Natural killer cell (primary cell): Measurements from ENCODE around the gene RNF144B. TPM values are rescaled to one million over a fixed set of nuclear protein-coding genes. Genes with fewer than 3 reads are reported as not detected.

Experiments used
- ATAC-seq, 3 donors: fragments of 150-1000 bp in 2 of 3; fragments of 200-7000 bp in 1 of 3; cut with Tn5 transposase; 1 replicate in 1 of 3; 2 replicates in 2 of 3; pipeline ENCODE4 v1.10.0; 2021; ENCODE audit warnings: mild to moderate bottlenecking in 2 of 3, moderate library complexity in 2 of 3
- DNase-seq, 2 donors: peaks; one replicate each; pipeline versions ENCODE4 v3.0.0 to v3.0.0-alpha.2; 2013 to 2021; ENCODE audit warnings: mixed read lengths in 1 of 2
- H3K27ac ChIP-seq: one replicate; pipeline ENCODE4 v1.5.1; 2013; ENCODE audit warnings: mild to moderate bottlenecking, low read length
- H3K27me3 ChIP-seq: one replicate; pipeline ENCODE4 v1.6.1; 2013; ENCODE audit warnings: low read length; ENCODE audit not compliant: control insufficient read depth, insufficient read depth
- H3K36me3 ChIP-seq: one replicate; pipeline ENCODE4 v1.6.1; 2013; ENCODE audit warnings: low read length; ENCODE audit not compliant: control insufficient read depth, insufficient read depth
- H3K4me1 ChIP-seq: one replicate; pipeline ENCODE4 v1.6.1; 2013; ENCODE audit warnings: low read length; ENCODE audit not compliant: control insufficient read depth, insufficient read depth
- H3K4me3 ChIP-seq: one replicate; pipeline ENCODE4 v1.5.1; 2013; ENCODE audit warnings: low read length
- H3K9me3 ChIP-seq: one replicate; pipeline ENCODE4 v1.6.1; 2013; ENCODE audit warnings: low read length; ENCODE audit not compliant: control insufficient read depth, insufficient read depth
- H3K27ac Mint-ChIP-seq, 2 donors: one replicate each; pipeline ENCODE4 v1.8.0; 2022; ENCODE audit warnings: mild to moderate bottlenecking in 2 of 2, mixed read lengths in 2 of 2, moderate library complexity in 1 of 2
- H3K27me3 Mint-ChIP-seq, 2 donors: one replicate each; pipeline ENCODE4 v1.8.0; 2022; ENCODE audit warnings: low read depth in 2 of 2, mixed read lengths in 2 of 2
- H3K36me3 Mint-ChIP-seq: one replicate; pipeline ENCODE4 v1.8.0; 2022; ENCODE audit warnings: mixed read lengths
- H3K4me1 Mint-ChIP-seq, 2 donors: one replicate each; pipeline ENCODE4 v1.8.0; 2022; ENCODE audit warnings: mixed read lengths in 2 of 2
- H3K4me3 Mint-ChIP-seq: one replicate; pipeline ENCODE4 v1.8.0; 2022; ENCODE audit warnings: mild to moderate bottlenecking, moderate library complexity, mixed read lengths
- H3K9me3 Mint-ChIP-seq, 2 donors: one replicate each; pipeline ENCODE4 v1.8.0; 2022; ENCODE audit warnings: mixed read lengths in 2 of 2
- WGBS: methylation state at CpG from one replicate; pipeline ENCODE4 v1.1.7; 2013; ENCODE audit warnings: missing lambda C conversion rate; ENCODE audit not compliant: insufficient coverage; 5-methylcytosine and 5-hydroxymethylcytosine counted together
- intact Hi-C: fragments of 100-400 bp; cut with micrococcal nuclease; formaldehyde crosslinking; loops from one replicate; pipeline ENCODE4 v1.14.2; 2022
- total RNA-seq, 4 donors: library from RNA; stranded (reverse); fragments of 120-200 nt in 1 of 4; gene quantifications; one replicate each; pipeline versions ENCODE4 v1.2.3 to v1.2.4, GENCODE V29; 2013 to 2022
- TF ChIP-seq, protein P1 (sequence below): fragments of 200-600 bp; IDR thresholded peaks from one replicate; pipeline ENCODE4 v1.8.0; 2022; ENCODE audit warnings: antibody characterized with exemption

Gene RNF144B
- total RNA-seq, 3 donors from 2014 or later (not counting 1 experiment from before 2014, with no cell fraction given), result 3.3 to 10.5 (median 5.2) TPM

GRCh38 chr6:18507018-18507415 is 119.9 kb downstream of the RNF144B start:
- Histone ChIP-seq H3K27ac (no peak overlapping the region), H3K27me3 (no peaks in the 10 kb centered on the region), H3K4me3 (no peak overlapping the region), H3K36me3 (no peaks in the 10 kb centered on the region), H3K9me3 (no peaks in the 10 kb centered on the region), H3K4me1 (peaks cover 2% of the 10 kb centered on the region)
- H3K27ac Mint-ChIP-seq, result no peak overlapping the region
- H3K36me3 Mint-ChIP-seq, result no peaks in the 10 kb centered on the region
- no peaks in the 10 kb centered on the region for H3K9me3 Mint-ChIP-seq
- TF ChIP-seq, protein P1, sequence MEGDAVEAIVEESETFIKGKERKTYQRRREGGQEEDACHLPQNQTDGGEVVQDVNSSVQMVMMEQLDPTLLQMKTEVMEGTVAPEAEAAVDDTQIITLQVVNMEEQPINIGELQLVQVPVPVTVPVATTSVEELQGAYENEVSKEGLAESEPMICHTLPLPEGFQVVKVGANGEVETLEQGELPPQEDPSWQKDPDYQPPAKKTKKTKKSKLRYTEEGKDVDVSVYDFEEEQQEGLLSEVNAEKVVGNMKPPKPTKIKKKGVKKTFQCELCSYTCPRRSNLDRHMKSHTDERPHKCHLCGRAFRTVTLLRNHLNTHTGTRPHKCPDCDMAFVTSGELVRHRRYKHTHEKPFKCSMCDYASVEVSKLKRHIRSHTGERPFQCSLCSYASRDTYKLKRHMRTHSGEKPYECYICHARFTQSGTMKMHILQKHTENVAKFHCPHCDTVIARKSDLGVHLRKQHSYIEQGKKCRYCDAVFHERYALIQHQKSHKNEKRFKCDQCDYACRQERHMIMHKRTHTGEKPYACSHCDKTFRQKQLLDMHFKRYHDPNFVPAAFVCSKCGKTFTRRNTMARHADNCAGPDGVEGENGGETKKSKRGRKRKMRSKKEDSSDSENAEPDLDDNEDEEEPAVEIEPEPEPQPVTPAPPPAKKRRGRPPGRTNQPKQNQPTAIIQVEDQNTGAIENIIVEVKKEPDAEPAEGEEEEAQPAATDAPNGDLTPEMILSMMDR, result no peak
- intact Hi-C loops, result no loop called here
- ATAC-seq, result no peak
- H3K27me3 Mint-ChIP-seq, result no peaks in the 10 kb centered on the region
- H3K4me1 Mint-ChIP-seq, result no peaks in the 10 kb centered on the region
- H3K4me3 Mint-ChIP-seq, result no peak overlapping the region
- DNase-seq, result no peak
- WGBS, result 90% methylated on average over 7 of the region's 7 CpGs

- no peak for DNase-seq
- no CpG with 5 or more reads among the region's 2 CpGs for WGBS
- Mint-ChIP-seq H3K27ac (no peak overlapping the region), H3K9me3 (no peaks in the 10 kb centered on the region), H3K4me1 (no peaks in the 10 kb centered on the region), H3K4me3 (no peak overlapping the region), H3K27me3 (no peaks in the 10 kb centered on the region), H3K36me3 (no peaks in the 10 kb centered on the region)
- TF ChIP-seq, protein P1, result no peak
- Histone ChIP-seq H3K4me3 (no peak overlapping the region), H3K27me3 (no peaks in the 10 kb centered on the region), H3K27ac (no peak overlapping the region), H3K4me1 (no peaks in the 10 kb centered on the region), H3K36me3 (no peaks in the 10 kb centered on the region), H3K9me3 (no peaks in the 10 kb centered on the region)
- intact Hi-C loops, result no loop called here
- no peak for ATAC-seq
These were observed 120.4 kb downstream of the RNF144B start for GRCh38 chr6:18507561-18507960.

GRCh38 chr6:18509871-18510643 is 122.9 kb downstream of the RNF144B start:
- Mint-ChIP-seq H3K27ac (no peak overlapping the region), H3K36me3 (no peaks in the 10 kb centered on the region), H3K4me1 (no peaks in the 10 kb centered on the region), H3K4me3 (no peak overlapping the region), H3K9me3 (no peaks in the 10 kb centered on the region), H3K27me3 (peaks cover 2 to 6% of the 10 kb centered on the region in 2 donors)
- WGBS, result 86% methylated on average over 1 of the region's 3 CpGs
- DNase-seq (no peak), ATAC-seq (no peak)
- Histone ChIP-seq H3K36me3 (no peaks in the 10 kb centered on the region), H3K4me3 (no peak overlapping the region), H3K4me1 (no peaks in the 10 kb centered on the region), H3K27me3 (no peaks in the 10 kb centered on the region), H3K27ac (no peak overlapping the region), H3K9me3 (no peaks in the 10 kb centered on the region)
- TF ChIP-seq, protein P1, result no peak
- intact Hi-C loops, result no loop called here

- H3K27me3 Mint-ChIP-seq, result peaks cover 2 to 7% of the 10 kb centered on the region in 2 donors
- no peaks in the 10 kb centered on the region for H3K9me3 ChIP-seq
- no peaks in the 10 kb centered on the region for H3K4me1 Mint-ChIP-seq
- TF ChIP-seq, protein P1, result no peak
- DNase-seq (no peak), ATAC-seq (no peak)
- H3K27ac ChIP-seq, result no peak overlapping the region
- no peak overlapping the region for H3K27ac Mint-ChIP-seq
- H3K4me3 Mint-ChIP-seq, result no peak overlapping the region
- no peaks in the 10 kb centered on the region for H3K36me3 ChIP-seq
- H3K9me3 Mint-ChIP-seq, result no peaks in the 10 kb centered on the region
- no peaks in the 10 kb centered on the region for H3K27me3 ChIP-seq
- 44% methylated on average over 2 of the region's 2 CpGs for WGBS
- H3K4me1 ChIP-seq, result no peaks in the 10 kb centered on the region
- intact Hi-C loops, result no loop called here
- H3K36me3 Mint-ChIP-seq, result no peaks in the 10 kb centered on the region
- H3K4me3 ChIP-seq, result no peak overlapping the region
These were observed 123.5 kb downstream of the RNF144B start for GRCh38 chr6:18510644-18511033.
